Neural progenitor cell (in vitro differentiated cells): ENCODE data around the gene RSPH9.

ENCODE experiments used
- CTCF ChIP-seq: fragments of 200-600 bp; sonication (generic); IDR thresholded peaks from 2 replicates; pipeline ENCODE4 v1.5.1; 2017; ENCODE audit warnings: antibody characterized with exemption, mild to moderate bottlenecking
- EZH2 ChIP-seq: fragments of 200-600 bp; sonication (generic); IDR thresholded peaks from 2 replicates; pipeline ENCODE4 v1.6.1; 2017; ENCODE audit warnings: antibody characterized with exemption, mild to moderate bottlenecking, moderate library complexity

GRCh38 chr6:43717822-43718221 is 73.0 kb downstream of the RSPH9 start:
- TF ChIP-seq CTCF: no peak
- TF ChIP-seq EZH2: no peak
